HG03045 (cell line): ENCODE data around the gene GFOD2.
A peak's percentile ranks its signal among the peaks of the same experiment; 100 is the strongest.

Experiments
- ATAC-seq: cut with Tn5 transposase; IDR thresholded peaks from one replicate; pipeline ENCODE4 v1.9.1; 2021; ENCODE audit warnings: mild to moderate bottlenecking, moderate library complexity; ENCODE audit not compliant: unreplicated experiment

The GFOD2 gene

GRCh38 chr16:67673712-67674580 lies 45.2 kb downstream of the GFOD2 start:
- no peak for ATAC-seq

- ATAC-seq: no peak
These were observed 46.1 kb downstream of the GFOD2 start for GRCh38 chr16:67672739-67673662.

GRCh38 chr16:67672306-67672705 lies 46.8 kb downstream of the GFOD2 start:
- ATAC-seq: no peak

GRCh38 chr16:67669499-67670101 lies 49.5 kb downstream of the GFOD2 start:
- no peak for ATAC-seq

- no peak for ATAC-seq
These were observed 50.5 kb downstream of the GFOD2 start for GRCh38 chr16:67668495-67669157.

GRCh38 chr16:67667817-67668494 lies 51.2 kb downstream of the GFOD2 start:
- ATAC-seq: peak; percentile 57

- ATAC-seq: no peak
These were observed 51.7 kb downstream of the GFOD2 start for GRCh38 chr16:67667453-67667816.

- ATAC-seq: peak; percentile 51
These were observed 52.3 kb downstream of the GFOD2 start, which contains the start of the genes C16orf86 and ENKD1 for GRCh38 chr16:67666559-67667452. Gene C16orf86 (plus strand): TSS chr16:67666814. CDS start chr16:67666971, 157 bp downstream. Gene ENKD1 (minus strand): TSS chr16:67666750. CDS start chr16:67666442, 308 bp downstream.

- ATAC-seq: peak; percentile 6
These were observed 53.0 kb downstream of the GFOD2 start for GRCh38 chr16:67666032-67666551.

GRCh38 chr16:67665598-67665997 lies 53.5 kb downstream of the GFOD2 start:
- ATAC-seq: no peak

GRCh38 chr16:67664871-67665270 lies 54.2 kb downstream of the GFOD2 start:
- no peak for ATAC-seq

- ATAC-seq: no peak
These were observed 54.9 kb downstream of the GFOD2 start for GRCh38 chr16:67664258-67664657.

GRCh38 chr16:67663877-67664222 lies 55.3 kb downstream of the GFOD2 start:
- no peak for ATAC-seq

GRCh38 chr16:67663151-67663876 lies 55.8 kb downstream of the GFOD2 start:
- ATAC-seq: no peak

- no peak for ATAC-seq
These were observed 56.5 kb downstream of the GFOD2 start for GRCh38 chr16:67662653-67663010.

- no peak for ATAC-seq
These were observed 57.0 kb downstream of the GFOD2 start for GRCh38 chr16:67661886-67662652.

GRCh38 chr16:67661101-67661761 lies 57.9 kb downstream of the GFOD2 start:
- ATAC-seq: peak; percentile 2
